NCI-H345 (cell line): ENCODE data around the gene KRTAP5-3.

Experiments used
- DNase-seq: peaks from one replicate; lab custom pipeline; 2025; lab: John Stamatoyannopoulos, UW

KRTAP5-3 gene

DNA sequence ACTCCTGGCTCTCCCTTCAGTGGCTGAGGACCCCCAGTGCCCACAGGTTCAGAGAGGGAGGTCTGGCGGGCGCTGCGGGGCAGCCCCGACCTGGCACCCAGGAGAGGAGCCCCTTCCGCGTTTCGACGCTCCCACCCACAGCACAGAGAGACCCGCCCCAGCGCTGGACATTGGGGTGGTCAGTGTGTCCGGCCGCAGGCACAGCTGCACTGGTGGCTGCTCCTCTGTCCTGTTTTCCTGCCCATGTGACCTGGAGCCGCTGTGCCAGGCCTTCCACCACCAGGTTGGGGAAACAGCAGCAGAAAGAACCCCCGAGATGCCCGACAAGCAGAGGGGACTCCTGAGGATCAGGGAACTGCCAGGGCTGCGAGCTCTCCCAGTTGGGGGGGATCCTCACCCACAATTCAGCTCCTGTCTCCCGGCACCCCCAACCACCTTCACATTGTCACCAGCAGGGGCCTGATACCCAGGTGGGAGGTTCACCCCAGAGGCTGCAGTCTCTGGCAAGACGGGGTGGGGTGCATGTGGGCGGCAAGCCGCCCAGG is 35.0 kb upstream of the KRTAP5-3 start:
- no peak for DNase-seq

GRCh38 chr11:1642288-1643145 is 34.3 kb upstream of the KRTAP5-3 start:
- DNase-seq: no peak

DNA sequence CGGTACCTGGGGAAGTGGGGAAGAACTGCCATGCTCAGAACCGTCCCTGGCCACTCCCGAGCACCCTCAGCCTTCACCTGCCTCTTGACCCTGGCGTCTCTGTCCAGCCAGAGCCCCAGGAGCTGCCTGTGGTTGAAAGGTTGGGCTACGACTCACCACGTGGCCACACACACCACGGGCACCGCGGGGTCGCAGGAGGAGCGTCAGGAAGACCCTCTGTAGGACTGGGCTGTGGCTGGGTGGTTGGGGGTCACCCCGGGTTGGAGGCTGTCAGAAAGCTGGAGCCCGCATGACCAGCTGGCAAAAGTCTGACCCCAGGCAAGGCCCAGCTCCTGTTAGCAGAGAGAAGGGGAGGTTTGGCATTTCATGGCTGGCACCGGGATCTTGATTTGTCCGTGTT is 32.8 kb upstream of the KRTAP5-3 start:
- no peak for DNase-seq

DNA sequence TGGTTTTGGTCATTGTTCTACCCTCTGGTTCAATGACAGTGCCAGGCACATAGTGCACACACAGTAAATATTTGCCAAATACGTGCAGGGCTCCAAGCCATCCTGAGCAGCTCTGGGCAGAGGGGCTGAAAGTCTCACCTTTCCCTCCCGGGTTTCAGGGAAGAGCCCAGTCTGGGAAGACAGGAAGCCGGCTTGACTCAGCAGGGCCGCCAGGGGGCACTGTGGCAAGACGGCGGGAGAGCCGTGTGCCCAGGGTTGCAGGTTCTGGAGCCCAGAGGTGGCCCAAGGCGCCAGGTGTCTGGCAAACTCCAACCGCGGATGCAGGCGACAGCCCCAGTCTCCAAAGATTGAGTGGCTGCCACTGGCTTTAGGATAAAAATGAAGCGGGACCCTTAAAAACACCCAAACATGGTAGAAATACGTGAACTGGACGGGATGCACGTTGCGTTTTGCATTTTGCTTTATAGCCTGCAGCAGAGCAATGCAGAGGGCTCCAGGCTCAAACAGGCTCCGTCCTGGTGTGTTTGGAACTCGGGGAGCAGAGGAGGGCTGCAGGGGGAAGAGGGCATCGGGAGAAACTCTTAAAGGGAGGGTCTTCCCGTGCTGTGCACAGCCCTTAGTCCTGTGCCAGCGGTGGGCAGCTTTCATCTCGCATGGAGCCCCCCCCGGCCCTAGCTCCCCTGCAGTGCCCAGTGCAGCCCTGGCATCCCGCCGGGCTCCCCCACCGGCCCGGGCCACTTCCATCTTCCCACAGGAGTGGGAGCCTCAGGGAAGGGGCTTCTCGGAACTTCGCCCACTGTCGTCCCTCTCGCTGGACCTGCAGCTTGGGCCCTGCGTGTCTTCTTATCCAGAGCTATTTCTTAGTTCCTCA is 32.0 kb upstream of the KRTAP5-3 start:
- DNase-seq: peak; percentile 58

DNA sequence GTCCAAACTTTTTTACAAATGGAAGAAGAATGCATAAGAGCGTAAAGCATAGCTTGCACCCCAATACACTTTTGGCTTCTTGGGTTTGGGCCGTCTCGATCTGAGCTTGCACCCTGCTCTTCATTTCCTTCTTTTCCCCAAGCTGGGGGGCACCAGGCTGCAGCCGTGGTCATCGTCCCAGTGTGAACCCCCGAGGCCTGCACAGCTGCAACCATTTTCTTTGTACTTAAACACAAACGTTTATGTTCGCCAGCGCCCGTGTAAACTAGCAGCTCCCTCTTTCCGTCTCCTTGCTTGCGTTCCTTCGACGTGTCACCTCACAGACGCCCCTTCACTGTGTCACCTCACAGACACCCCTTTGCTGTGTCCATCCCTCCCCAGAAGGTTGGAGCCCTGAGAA is 31.4 kb upstream of the KRTAP5-3 start:
- DNase-seq: no peak

GRCh38 chr11:1639102-1639620 is 30.9 kb upstream of the KRTAP5-3 start:
- DNase-seq: peak; percentile 81

DNA sequence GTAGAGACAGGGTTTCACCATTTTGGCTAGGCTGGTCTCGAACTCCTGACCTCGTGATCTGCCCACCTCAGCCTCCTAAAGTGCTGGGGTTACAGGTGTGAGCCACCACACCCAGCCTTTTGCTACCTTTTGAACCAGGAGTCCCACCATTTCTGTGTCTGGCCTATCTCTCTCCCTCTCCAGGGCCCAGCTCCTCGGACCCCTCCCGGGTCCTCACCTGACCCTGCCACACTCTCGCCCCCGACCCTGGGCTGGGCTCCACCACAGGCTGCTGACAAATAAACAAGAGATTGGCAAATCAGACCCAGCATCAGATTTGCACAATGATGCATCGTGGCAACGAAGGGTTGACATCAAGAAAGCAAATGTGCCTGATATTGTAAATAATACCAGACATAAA is 30.1 kb upstream of the KRTAP5-3 start:
- no peak for DNase-seq

DNA sequence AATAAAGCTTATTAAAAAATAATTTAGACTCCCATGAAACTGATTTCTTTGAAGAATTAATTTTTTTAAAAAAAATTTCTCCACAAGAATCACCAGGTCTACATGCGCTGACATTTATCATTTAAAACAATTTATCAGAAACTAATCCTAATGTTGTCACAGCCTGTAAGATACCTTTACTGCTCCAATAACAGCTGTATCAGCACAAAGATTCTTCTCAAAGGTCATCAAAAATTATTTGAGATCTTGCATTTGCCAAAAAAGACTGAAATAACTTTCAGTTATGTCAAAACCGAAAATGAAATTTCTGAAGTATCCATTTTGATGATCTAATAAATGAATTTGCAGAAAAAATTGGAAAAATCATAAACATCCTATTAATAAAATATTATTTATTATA is 29.4 kb upstream of the KRTAP5-3 start:
- DNase-seq: no peak

GRCh38 chr11:1636291-1636950 is 28.2 kb upstream of the KRTAP5-3 start:
- no peak for DNase-seq

DNA sequence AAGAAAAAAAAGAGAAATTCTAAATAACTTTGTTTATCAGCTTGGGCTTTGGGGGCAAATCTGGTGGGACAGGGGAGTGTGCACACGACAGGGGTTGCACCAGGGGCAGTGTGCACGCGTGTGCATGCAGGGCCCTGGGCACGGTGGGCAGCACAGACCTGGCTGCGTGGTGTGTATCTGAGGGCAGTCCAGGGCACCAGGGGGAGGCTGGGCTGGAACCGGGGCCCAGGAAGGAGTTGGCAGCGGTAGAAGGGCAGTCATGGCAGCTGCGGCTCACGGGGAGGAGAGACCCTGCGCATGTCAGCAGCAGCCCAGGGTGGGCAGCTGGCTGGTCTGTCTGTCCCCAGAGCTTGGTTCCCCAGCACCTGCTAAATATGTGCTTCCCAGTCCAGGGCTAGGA is 25.6 kb upstream of the KRTAP5-3 start:
- no peak for DNase-seq

DNA sequence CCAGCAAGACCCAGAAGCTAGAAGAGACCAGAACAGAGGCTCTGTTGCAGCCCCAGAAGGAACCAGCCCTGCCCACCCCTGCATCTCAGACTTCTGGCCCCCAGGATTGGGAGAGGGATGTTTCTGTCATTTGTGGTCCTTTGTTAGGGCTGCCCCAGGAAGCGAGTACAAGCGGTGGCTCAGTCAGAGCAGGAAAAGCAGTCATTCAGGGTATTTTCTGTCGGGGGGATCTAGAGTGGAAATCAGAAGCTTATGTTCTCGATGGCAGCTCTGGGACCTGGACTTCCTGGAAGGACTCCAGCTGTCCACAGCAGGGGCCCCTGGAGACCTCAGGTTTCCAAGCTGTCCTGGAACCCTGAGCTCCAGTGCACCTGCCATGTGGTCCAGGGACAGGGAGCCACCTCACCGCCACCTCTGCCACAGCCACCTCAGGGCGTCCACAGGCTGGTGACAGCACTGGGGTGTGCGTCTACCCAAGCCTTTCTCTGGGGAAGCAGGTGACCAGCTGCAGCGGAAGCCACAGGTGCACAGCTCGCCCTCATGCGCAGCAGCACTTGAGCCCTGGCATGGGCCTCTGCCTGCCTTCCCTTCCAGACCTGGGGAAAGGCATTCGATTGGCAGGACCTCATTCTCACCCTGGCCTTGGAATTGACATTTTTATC is 23.9 kb upstream of the KRTAP5-3 start:
- DNase-seq: no peak

DNA sequence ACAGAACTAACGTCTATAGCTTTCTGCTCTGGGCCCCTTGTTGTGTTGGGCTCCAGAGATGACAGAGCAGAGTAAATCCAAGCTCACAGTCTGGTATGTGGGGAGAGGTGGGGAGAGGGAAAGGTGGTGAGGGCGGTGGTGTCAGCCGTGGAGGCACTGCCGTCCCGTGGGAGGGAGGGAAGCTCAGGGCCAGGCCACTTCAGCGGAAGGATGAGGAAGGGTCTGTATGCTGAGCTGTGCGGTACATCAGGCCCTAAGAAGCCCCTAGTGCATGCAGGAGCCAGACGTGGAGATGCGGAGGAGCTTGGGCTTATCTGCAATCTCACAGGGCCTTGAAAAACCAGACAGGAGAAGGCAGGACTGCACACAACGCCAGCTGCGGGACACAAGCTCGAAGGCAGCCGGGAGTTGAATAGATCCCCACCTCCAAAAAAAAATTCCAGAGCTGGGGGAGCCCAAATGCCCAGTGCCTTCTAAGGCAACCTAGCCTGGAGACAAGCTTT is 22.9 kb upstream of the KRTAP5-3 start:
- no peak for DNase-seq

GRCh38 chr11:1630271-1630670 is 22.0 kb upstream of the KRTAP5-3 start:
- no peak for DNase-seq

GRCh38 chr11:1629326-1630185 is 21.3 kb upstream of the KRTAP5-3 start, which contains the start of gene KRTAP5-5:
TSS of gene KRTAP5-5 (plus strand) at chr11:1629775. CDS start at chr11:1629841, 66 bp downstream.
- no peak for DNase-seq

- DNase-seq: peak; percentile 19
Observed at GRCh38 chr11:1628506-1629325, 20.5 kb upstream of the KRTAP5-3 start.

- no peak for DNase-seq
Observed at GRCh38 chr11:1625541-1625940, 17.3 kb upstream of the KRTAP5-3 start.

DNA sequence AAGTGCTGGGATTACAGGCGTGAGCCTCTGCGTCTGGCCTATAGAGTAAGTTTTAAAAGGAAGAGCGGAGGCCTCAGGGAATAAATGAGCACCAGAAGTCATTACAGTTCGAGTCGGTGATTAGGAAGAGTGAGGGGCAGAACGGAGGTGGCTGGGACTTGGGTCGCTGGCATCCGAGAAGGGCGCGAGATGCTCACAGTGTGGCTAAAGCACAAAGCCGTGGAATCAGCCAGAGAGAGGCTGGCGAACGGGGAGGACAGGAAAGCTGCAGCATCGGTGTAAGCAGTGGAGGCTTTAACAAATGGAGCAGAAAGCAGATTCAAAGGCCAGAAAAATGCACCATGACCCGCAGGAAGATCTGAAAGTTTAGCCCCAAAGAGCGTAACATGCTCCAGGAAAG is 16.4 kb upstream of the KRTAP5-3 start:
- no peak for DNase-seq

DNA sequence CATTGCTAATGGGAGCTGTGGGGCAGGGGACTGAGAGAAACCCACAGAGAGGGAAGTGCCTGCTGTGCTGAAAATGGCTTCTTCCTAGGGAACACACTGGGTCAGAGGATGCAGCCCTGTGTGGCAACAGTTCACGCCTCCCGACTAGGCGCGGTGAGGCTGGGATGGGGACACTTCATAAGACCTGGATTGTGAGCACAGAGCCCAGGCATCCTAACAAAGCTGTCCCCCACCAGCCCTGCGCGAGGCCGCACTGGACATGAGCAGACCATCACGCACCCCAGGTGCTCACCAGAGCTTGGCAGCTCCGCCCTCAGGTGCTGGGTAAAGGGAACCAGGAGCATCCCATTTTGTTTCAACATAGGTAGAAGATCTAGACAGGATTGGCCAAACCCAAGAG is 15.5 kb upstream of the KRTAP5-3 start:
- DNase-seq: no peak

DNA sequence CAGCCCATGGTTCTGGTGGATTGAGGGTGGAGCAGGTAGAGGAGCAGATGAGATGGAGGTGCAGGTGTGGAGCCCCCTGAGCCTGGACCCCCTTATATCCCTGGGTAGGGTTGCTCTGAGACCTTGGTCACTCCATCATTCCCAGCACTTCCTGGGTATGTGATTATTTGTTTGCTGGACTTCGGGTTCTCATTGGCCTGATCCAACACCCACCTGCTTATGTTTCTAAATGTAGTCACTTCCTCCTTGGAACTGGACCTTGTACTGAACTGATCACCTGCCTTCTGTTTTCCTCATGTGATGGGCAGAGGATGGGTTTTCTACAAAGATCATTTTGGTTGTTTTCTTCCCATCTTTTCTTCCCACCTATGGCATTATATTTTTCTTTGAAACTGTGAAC is 13.8 kb upstream of the KRTAP5-3 start, which contains the start of gene KRTAP5-4:
KRTAP5-4 (minus strand) TSS at position 53 of the 400 bp plus-strand sequence; CDS start at position 8, 45 bp downstream.
- no peak for DNase-seq
